Adrenal gland (tissue), 5 donors: Measurements from ENCODE around the gene TRPC6.

Experiments used
- POLR2A ChIP-seq, 2 donors: fragments of 450-650 bp; IDR thresholded peaks; one replicate each; pipeline ENCODE4 v1.6.1; 2017; ENCODE audit warnings: antibody characterized with exemption in 2 of 2, mild to moderate bottlenecking in 2 of 2, moderate library complexity in 1 of 2
- TF ChIP-seq, protein P1 (sequence below), 6 experiments: fragments of 450-650 bp in 4 of 6; fragments of 200-600 bp in 2 of 6; sonication (generic) in 1 of 6; IDR thresholded peaks; 1 replicate in 5 of 6; 2 replicates in 1 of 6; pipeline versions ENCODE4 v1.5.1 to v1.8.0; 2016 to 2021; ENCODE audit warnings: antibody characterized with exemption in 6 of 6, mild to moderate bottlenecking in 2 of 6, moderate library complexity in 1 of 6
- donor health status: DM: no; HTN: no; CAD: no.

DNA sequence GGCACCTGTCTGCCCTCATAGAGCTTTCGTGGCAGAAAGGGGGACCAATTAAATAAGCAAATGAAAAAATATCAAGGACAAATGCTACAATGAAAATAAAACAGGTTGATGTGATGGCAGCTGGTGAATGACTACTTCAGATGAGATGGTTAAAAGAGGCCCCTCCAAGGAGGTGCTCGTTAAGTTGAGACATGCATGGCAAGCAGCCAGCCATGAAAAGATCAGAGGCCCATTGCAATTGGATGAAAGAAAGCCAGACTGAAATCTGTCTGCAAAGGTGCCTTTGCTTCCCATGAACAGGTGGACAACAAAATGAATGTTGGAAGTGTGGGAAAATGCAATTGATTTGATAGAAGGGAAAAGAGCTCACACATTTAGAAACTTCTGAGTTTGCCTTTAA lies 848 bp upstream of the TRPC6 start:
- TF ChIP-seq, protein P1, sequence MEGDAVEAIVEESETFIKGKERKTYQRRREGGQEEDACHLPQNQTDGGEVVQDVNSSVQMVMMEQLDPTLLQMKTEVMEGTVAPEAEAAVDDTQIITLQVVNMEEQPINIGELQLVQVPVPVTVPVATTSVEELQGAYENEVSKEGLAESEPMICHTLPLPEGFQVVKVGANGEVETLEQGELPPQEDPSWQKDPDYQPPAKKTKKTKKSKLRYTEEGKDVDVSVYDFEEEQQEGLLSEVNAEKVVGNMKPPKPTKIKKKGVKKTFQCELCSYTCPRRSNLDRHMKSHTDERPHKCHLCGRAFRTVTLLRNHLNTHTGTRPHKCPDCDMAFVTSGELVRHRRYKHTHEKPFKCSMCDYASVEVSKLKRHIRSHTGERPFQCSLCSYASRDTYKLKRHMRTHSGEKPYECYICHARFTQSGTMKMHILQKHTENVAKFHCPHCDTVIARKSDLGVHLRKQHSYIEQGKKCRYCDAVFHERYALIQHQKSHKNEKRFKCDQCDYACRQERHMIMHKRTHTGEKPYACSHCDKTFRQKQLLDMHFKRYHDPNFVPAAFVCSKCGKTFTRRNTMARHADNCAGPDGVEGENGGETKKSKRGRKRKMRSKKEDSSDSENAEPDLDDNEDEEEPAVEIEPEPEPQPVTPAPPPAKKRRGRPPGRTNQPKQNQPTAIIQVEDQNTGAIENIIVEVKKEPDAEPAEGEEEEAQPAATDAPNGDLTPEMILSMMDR (IDR thresholded peaks at IDR 0.05), result no peak
- no peak for TF ChIP-seq POLR2A (IDR thresholded peaks at IDR 0.05)
